NAMALWA (cell line): ENCODE data around the gene HTRA1.

Source experiments
- DNase-seq: peaks from one replicate; pipeline ENCODE4 v3.0.0-alpha.2; 2015; ENCODE audit warnings: low spot score

Gene HTRA1

DNA sequence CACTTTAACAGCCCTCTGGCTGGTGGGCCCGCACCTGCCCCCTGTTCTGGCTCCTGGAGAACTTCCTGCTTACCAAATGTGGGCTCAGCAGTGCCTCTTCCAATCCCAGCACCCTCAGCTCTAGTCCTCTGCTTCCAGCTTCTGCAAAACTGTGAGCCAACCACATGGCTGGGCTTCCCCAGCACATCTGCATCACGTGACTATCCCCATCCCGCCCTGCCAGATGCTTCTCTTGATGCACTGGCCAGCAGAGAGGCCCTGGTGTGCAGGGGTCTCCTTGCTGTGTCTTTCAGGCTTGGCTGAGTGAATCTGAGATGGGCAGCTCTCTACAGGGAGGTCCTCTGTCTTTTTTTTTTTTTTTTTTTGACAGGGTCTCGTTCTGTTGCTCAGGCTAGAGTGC is 55.4 kb downstream of the HTRA1 start:
- no peak for DNase-seq

DNA sequence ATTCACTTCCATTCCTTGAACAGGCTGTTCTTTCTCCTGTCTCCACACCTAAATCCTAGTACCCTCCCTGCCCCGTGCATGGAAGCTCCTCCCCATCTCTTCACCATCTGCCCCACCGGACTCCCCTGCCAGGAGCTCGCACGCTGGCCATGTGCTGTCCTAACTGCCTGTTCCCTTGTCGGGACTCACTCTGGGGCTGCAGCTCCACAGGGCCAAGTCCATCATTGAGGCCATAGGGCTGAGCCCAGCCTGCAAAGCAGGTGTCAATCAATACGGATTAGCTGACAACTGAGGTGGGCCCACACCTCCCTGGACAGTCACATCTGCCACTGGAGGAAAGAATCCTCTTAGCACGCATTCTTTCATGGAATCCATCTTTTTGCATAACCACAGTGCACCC is 57.8 kb downstream of the HTRA1 start:
- DNase-seq = no peak

DNA sequence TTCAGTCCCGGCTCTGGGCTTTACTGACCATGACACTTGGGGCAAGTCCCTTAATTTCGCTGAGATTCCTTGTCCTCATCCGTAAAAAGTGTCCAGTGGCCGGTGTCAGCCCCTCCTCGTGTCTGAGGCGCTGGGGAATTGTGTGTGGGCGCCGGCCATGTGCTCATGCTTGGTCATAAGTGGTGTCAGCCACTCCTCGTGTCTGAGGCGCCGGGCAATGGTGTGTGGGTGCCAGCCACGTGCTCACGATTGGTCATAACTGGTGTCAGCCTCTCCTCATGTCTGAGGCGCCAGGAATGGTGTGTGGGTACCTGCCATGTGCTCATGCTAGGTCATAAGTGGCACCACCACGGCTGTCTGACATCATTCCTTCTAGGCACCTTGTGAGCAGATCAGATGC is 58.5 kb downstream of the HTRA1 start:
- no peak for DNase-seq

DNA sequence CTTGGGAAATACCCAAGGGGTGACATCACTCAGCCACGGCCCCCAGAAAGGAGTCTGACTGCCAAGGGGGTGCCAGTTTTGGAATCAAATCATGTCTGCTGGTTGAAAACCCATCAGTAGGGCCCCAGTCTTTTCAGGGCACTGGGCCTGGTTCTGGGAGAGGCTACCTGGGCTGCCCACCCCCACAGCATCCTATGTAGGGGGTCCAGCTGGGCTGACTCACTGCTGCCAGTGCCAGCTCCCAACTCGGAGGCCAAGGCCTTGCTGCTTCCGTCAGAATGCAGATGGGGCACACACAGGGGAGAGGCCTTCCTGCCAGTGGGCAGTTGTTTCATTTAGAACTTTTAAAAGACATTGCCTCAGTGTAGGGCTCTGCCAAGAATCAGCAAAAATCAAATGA is 59.7 kb downstream of the HTRA1 start:
- no peak for DNase-seq

DNA sequence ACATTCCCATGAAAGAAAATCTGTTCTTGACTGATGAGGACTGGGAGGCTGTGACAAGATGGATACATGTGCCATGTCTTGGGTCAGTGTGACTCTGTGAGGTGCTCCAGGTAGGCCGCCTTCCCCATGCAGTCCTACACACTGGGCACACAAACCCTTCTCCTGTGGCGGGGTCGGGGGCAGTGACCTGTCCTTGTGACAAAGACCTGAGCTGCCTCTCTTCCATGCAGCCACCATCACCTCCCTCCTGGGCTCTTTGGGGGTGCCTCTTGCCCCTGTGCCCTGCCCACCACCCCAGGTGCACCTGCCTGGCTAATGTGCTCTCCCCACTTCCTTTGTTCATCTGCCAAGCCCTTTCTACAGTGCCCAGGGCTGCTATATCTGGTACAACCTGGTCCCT is 63.5 kb downstream of the HTRA1 start:
- no peak for DNase-seq

DNA sequence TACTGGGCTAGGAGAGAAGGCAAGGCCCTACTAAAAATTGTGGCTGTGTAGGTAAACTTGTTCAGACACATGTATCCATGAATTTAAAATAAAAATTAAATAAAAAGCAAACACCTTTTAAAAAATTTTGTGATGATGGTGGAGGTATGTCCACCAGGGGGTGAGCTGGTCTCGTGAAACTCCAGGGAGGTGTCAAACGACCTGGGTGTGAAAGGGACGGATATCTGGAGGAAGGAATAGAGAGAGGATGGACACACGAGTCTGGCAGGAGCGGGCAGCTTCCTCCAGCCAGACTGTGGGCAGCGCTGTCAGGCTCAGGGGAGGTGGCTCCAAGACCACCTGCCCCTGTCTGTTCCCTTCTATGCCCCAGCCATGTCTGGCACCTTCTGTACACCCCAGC is 64.4 kb downstream of the HTRA1 start:
- peak; percentile 13 for DNase-seq

DNA sequence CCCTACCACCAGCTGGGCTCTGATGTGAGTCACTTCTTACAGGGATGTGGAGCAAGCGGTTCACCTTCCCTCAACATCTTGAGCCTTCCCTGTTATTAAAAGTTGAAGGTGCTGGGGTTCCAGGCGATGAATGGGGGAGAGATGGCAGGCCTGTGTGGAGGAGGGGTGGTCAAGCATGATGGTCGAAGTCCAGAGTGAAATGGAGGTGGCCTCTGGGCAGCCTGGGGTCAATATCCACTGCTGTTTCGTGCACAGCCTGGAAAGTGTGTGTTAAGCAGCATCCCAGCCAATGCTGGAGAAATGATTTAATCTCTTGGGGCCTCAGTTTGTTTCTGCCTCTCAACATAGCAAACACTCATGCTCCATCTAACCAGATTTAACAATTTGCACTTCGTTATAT is 65.5 kb downstream of the HTRA1 start:
- DNase-seq = no peak

DNA sequence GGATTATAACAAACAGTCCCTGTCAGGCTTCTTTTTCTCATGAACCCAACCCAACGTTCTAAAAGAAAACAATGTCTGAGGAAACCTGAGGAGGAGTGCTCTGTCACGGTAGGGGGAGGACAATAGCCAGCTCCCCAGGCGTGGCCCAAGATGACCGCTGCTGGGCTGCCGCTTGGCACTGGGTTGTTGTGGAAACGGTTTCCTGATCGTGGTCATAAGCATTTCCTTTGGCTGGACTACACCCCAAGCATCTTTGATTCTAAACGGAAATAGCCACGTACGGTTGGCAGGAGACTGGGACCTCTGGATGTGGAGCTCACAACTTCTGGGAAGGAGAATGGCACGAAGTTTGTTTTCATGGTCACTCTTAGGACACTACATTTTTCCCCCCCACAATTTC is 68.8 kb downstream of the HTRA1 start:
- no peak for DNase-seq

DNA sequence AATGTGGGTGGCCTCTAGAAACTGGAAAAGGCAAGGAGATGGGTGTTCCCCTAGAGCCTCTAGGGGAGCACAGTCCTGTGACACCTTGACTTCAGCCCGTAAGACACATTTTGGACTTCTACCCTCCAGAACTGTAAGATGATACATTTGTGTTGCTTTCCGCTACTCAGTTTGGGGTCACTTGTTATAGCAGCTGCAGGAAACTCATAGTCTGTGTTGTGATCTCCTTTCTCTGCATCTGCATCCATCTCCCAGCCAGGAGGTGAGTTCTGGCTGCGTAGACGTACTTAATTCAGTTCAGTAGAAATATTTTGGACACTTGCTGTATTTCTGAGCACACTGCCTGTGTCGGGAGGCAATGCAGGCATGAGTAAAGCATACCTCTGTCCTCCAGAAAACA is 69.9 kb downstream of the HTRA1 start:
- DNase-seq = no peak

DNA sequence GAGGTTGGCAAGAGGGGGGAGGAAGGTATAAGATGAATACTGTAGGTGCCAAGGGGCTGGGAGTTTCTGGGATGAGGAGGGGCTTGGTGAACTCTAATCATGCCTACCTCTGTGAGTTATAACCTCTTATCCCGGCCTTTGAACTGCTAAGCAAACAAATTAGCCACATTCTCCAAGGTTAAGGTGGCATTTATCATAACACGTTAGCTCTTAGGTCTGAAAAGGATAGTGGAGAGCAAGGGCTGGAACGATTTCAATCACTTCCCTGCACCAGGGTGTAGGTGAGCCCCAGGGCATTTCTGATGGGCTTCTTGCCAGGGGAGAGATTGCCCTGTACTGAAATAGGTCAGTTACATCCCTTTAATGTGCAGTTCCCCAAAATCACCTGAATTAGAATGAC is 70.6 kb downstream of the HTRA1 start:
- DNase-seq = no peak

DNA sequence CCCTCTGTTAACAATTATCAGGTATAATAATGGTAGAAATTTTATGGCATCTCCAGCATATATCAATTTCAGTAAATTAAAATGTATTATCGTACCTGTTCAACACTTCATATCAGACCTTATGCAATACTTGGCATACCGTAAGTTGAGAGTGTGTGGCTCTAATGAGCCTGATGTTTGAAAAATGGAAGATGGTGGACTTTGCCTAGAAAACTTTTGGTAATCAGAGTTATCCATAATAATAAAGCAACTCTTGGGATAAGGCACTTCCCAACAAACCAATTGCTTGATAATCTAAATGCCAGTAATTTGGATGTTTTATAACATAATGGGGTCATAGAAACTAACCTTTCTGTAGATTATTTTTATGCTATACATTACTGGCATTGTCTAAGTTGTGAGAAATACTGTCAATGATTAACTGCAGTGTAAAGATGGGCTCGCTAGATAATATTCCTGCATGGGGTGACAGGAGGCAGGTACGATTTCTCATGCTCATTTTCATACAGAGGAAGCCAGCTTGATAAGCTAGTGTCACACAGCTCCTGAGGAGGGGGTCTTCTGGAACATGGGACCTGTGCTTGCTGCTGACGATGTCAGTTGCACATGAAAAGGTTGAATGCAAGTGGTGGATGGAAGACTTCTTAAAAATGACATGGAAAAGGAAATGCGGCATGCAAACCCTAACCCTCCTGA is 71.4 kb downstream of the HTRA1 start:
- no peak for DNase-seq

DNA sequence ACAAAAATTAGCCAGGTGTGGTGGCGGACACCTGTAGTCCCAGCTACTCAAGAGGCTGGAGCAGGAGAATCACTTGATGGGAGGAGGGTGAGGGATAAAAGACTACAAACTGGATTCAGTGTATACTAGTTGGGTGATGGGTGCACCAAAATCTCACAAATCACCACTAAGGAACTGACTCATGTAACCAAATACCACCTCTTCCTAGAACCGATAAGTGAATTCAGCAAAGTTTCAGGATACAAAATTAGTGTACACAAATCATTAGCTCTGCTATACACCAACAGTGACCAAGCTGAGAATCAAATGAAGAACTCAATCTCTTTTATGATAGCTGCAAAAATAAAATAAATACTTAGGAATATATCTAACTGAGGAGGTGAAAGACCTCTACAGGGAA is 76.2 kb downstream of the HTRA1 start:
- DNase-seq = no peak

DNA sequence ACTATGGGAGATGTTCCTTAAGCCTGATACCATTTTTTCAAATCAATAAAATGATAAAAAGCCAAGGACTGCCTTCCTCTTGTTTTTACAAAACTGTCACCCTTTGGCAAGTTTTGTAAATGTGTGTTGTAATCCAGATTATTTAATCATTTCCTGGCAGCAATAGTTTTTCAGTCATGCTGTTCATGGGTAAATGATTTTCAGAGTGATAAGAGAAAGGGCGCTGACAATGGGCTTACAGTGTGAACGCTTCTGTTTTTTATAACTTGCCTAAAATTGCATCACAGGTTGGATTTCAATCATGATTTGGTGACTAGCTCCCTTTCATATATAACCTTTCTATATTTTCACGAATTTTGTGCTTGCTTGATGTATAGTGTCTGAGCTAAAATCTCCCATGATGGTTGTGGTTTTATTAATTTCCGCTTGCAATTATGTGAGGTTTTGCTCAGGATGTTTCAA is 80.2 kb downstream of the HTRA1 start:
- DNase-seq = no peak

DNA sequence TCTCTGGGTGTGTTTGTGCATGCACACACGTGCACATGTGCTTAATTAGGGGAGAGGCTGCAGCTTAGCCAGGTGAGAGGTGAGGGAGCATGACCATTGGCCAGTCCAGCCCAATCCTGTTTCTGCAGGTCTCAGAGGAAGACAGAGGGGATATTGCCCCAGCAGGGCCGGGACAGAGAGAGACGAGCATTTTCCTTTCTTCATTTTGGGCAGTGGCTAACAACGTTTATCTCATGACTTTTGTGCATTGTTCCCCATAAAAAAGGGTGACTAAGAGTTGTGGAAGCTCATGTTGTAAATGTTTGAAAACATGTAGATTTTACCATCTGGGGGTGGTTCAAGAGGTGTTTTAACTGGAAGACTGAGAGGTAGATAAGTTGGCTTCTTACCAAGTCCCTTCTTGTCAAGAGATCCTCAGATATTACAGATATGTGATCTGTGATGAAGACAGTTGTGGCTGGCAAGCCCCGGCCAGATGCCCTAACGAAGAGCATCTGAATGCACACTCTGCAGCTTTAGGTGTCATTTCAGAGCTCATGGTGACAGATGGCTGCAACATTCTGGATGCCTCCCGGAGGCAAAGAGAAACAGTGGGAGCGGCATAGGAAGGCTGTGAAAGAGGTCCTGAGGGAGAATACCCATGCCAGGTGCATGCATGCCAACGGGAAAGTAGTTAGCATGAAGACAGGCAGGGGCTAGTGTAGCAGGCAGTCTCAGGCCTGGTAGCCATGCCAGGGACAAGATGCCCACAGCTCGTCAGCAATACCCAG is 82.5 kb downstream of the HTRA1 start:
- DNase-seq = no peak

DNA sequence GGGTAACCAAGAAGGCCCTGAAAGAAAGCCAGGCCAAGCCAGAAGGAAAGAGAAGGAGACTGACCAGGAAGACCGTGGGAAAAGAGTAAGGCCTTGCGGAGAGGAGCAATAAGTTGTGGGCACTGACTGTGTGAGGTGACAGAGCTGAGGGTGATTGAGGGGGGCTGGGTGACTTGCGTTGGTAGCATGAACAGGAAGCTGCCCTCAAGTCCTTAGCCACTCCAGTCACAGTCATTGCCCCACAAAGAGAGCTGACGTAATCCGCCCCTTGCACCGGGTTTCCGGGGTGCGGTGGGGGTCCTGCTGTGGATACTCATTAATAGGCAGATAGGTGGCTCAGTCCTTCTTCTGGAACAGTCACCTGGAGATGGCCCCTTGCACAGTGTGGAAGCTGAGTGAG is 83.1 kb downstream of the HTRA1 start:
- DNase-seq = no peak

DNA sequence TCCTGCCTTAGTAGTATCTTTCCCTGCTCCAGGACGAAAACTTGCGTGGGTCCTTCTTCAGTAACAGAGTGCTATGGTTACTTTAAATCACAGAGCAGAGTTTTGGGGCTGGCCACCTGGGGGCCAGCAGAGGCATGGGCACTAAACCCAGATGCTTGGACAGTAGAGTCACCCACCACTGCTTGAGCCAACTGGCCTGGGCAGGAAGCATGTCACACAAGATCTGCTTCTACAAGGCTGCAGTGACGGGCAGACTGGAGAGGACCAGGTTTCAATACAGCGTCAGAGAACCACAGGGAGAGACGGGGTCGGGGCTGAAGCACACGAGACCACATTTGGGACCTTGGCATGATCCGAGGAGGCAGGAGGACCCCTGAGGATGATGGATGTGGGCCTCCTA is 84.9 kb downstream of the HTRA1 start:
- DNase-seq = no peak

DNA sequence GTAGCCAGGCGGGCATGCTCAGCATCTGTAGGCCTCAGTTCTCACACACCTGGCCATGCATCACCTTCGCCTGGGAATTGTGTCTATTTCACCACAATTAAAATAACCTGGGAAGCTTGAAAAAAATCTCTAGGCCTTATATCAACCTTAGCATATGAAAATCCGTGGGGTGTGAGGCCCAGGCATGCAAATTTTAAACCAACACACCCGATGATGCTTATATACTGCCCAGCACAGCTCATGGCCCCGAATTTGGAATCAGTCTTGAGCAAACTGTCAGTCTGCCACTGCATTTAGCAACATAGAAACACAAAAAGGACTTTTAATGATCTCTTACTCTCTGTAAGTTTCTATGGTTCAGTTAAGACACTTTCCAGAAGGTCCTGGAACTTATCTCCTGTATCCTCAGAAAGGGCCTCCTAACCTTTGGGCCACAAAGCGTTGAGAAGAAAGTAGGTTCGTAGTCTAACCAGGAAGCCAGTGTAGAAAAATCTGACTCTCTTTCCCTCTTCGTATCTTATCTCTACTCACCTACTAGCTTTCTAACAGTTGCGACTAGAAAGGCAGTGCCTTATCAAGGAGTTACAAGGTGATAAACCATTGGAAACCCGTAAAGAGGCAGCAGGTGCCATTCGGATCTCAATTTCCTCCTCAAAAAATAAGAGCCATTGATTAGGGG is 87.2 kb downstream of the HTRA1 start:
- no peak for DNase-seq

DNA sequence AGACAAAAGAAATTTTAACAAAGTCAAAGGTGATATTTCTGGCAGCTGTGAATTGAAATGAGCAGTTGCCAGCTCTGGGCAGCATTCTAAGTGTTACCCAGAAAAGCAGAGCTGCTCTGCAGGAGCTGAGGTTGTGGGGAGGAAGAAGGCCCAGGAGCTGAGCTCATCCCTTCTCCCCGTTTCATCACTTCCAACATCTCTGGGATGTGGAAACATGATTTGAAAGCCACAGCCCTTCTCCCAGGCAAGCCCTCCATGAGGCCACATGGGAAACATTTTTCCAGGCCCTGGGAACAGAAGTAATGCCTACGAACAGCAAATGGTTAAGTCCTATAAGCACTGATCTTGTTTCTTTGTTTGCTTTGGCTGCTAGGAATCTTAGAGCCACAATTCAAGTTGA is 88.3 kb downstream of the HTRA1 start:
- DNase-seq = no peak

DNA sequence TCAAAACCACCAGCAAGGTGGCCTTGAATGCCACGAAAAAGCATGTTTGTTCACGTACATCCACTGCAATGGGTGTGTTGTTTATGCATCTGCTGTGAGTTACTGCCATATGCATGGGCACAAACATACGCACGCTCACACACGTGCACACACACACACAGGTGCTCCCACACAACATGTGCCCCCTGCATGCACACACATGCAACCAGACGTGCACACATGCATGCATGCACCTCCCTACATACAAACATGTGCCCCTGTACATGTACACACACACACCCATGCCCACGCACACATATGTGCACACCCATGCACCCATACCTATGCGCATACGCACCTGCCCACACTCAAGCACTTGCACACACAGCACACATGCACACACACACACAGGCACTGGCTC is 89.1 kb downstream of the HTRA1 start:
- no peak for DNase-seq

DNA sequence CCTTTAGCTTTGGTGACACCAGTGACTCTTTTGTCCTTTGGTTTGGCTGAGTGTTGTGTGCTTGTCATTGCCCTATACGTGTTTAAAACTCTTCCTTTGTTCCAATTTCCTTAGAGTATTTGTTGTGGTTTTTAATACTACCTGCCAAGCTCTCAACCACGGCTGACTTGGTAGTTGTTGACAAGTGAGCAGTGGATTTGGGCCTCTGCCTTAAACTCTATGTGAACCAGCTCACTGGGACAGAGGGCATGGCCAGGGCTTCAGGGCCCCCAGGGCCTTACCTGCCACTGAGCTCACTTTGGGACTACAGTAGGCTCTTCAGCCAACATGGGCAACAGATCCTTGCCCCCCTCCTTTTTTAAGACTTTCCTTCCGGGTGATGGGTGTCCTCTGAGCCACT is 89.6 kb downstream of the HTRA1 start:
- DNase-seq = no peak

DNA sequence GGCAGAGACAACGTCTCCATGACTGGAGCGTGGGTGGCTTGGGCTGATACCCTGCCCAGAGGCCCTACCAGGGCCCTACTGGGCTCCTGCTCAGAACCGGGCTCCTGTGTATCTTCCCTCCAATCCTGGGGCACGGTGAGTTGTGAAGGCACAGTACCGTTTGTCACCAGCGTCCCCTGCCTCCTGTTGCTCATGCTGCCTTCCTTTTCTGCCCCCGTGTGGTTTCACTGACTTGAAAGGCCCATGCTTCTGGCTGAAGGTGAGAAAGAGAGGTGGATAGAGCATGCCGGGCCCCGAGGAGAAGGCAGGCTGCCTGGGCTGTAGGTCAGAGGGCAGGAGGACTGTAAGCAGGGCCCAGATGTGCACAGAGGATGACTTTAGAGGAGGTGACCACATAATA is 90.1 kb downstream of the HTRA1 start:
- peak; percentile 13 for DNase-seq

DNA sequence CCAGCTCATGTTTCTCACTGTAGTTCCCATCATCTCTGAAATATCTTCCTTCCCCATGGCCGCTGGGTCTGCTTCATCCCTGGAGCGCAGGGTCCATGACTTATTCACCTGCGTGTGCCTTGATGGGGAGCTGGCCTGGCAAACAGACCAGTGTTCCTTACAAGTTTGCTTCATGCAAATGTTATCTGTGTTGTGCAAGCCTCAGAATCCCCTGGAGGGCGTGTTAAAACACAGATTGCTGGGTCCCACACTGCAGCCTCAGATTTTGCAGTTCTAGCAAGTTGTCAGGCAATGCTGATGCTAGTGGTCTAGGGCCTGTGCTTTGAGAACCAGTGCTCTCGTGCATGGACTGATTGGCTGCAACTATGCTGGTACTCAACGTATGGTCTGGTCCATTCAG is 92.0 kb downstream of the HTRA1 start:
- no peak for DNase-seq
